SHP77 treated with DMSO at 0.1 percent for 48 hours (cell line): ENCODE results near the gene MPV17L.
"Not testable (repeated sequence)": the region's sequence is repeated elsewhere in the genome, so short reads cannot be mapped to it uniquely, and the experiment has no call there.

Experiments
- DNase-seq: peaks from one replicate; lab custom pipeline; 2025; lab: John Stamatoyannopoulos, UW

The MPV17L gene

GRCh38 chr16:15451098-15451731 is 55.7 kb downstream of the MPV17L start:
- no peak for DNase-seq

- no peak for DNase-seq
Observed at GRCh38 chr16:15452246-15452855, 56.8 kb downstream of the MPV17L start.

GRCh38 chr16:15453296-15453695 is 57.7 kb downstream of the MPV17L start:
- not testable (repeated sequence) for DNase-seq

GRCh38 chr16:15454933-15455332 is 59.4 kb downstream of the MPV17L start:
- DNase-seq = not testable (repeated sequence)

GRCh38 chr16:15457400-15457799 is 61.8 kb downstream of the MPV17L start:
- DNase-seq = no peak

- no peak for DNase-seq
Observed at GRCh38 chr16:15457958-15458357, 62.4 kb downstream of the MPV17L start.

GRCh38 chr16:15459791-15460190 is 64.2 kb downstream of the MPV17L start:
- DNase-seq = no peak

- no peak for DNase-seq
Observed at GRCh38 chr16:15460601-15461000, 65.0 kb downstream of the MPV17L start.

GRCh38 chr16:15461376-15461775 is 65.8 kb downstream of the MPV17L start:
- no peak for DNase-seq
